ENCODE measurements around the gene ABL1. TPM values are rescaled to one million over a fixed set of nuclear protein-coding genes. Genes with fewer than 3 reads are reported as not detected.
A peak's percentile ranks its signal among the peaks of the same experiment; 100 is the strongest.
"Not testable (repeated sequence)": the region's sequence is repeated elsewhere in the genome, so short reads cannot be mapped to it uniquely, and the experiment has no call there.

The ABL1 gene
- total and polyA plus RNA-seq, 4 donors = 23.3 to 60.0 (median 37.7) TPM

DNA sequence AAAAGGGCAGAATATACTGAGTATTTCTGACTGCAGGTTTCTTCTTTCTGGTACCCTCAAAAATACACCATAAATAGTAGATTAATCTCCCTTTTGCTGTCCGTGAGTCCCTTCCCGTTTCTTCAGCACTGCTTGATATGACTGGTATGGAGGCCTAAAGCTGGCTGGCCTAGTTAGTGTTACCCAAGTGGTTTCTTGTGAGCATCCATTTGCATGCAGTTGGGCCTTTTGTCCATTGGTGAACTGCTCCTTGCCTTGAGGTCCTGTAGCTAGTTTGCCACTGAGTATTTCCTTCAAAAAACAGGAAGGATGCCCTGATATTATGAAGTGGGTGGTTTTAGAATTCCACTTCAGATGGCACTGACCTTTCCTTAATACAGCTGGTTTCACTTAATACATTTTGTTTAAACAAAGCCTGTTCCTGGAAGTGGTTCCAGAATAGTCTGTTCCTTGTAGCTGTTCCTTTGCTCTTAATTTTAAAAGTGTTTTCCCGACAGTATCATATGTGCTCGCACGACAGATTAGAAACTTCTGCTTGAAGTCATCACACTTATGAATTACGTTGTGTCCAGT, 40.0 kb upstream of the ABL1 start:
- Histone ChIP-seq H3K9ac (ENCODE audit: insufficient read depth in 1 of 2, low read length in 2 of 2) (no peak overlapping the region), H3K36me3 (ENCODE audit: control insufficient read depth in 4 of 4, insufficient read depth in 4 of 4, low read length in 4 of 4) (no peaks in the 10 kb centered on the region), H3K9me3 (ENCODE audit: control insufficient read depth in 4 of 4, insufficient read depth in 3 of 4, low read length in 3 of 4) (peaks cover 0 to 2% (median 0%) of the 10 kb centered on the region in 4 donors), H3K27ac (ENCODE audit: low read depth in 1 of 2, low read length in 1 of 2) (peak overlapping the region in 1 of 2 donors; percentile 60), H3K4me1 (ENCODE audit: control insufficient read depth in 5 of 5, insufficient read depth in 5 of 5, low read length in 5 of 5) (peaks cover 0 to 4% (median 0%) of the 10 kb centered on the region in 5 donors), H3K4me3 (no peak overlapping the region), H3K27me3 (ENCODE audit: control insufficient read depth in 3 of 3, insufficient read depth in 3 of 3, low read length in 2 of 3) (no peaks in the 10 kb centered on the region)
- 61 to 84% methylated on average over 6 of the region's 6 CpGs for WGBS, 2 donors
- TF ChIP-seq, protein P1, sequence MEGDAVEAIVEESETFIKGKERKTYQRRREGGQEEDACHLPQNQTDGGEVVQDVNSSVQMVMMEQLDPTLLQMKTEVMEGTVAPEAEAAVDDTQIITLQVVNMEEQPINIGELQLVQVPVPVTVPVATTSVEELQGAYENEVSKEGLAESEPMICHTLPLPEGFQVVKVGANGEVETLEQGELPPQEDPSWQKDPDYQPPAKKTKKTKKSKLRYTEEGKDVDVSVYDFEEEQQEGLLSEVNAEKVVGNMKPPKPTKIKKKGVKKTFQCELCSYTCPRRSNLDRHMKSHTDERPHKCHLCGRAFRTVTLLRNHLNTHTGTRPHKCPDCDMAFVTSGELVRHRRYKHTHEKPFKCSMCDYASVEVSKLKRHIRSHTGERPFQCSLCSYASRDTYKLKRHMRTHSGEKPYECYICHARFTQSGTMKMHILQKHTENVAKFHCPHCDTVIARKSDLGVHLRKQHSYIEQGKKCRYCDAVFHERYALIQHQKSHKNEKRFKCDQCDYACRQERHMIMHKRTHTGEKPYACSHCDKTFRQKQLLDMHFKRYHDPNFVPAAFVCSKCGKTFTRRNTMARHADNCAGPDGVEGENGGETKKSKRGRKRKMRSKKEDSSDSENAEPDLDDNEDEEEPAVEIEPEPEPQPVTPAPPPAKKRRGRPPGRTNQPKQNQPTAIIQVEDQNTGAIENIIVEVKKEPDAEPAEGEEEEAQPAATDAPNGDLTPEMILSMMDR (IDR thresholded peaks at IDR 0.05; ENCODE audit: control extremely low read depth, extremely low read depth) = no peak
- no peak for DNase-seq
- no peak for ATAC-seq (ENCODE audit: insufficient read depth, low FRiP score)

DNA sequence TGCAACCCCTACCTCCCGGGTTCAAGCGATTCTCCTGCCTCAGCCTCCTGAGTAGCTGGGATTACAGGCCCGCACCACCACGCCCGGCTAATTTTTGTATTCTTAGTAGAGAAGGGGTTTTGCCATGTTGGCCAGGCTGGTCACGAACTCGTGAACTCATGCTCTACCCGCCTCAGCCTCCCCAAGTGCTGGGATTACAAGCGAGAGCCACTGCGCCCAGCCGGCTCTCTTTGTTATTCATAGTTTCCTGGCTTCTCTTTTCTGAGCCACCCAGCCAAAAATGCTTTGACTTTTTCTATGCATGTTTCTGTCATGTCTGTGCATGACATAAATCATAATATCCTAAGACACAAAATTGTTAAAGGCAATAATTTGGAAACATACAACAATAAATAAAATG, 31.9 kb upstream of the ABL1 start:
- not testable (repeated sequence) for H3K9me3 ChIP-seq (ENCODE audit: control insufficient read depth in 4 of 4, insufficient read depth in 3 of 4, low read length in 3 of 4); ATAC-seq (ENCODE audit: insufficient read depth, low FRiP score); H3K4me3 ChIP-seq; H3K36me3 ChIP-seq (ENCODE audit: control insufficient read depth in 4 of 4, insufficient read depth in 4 of 4, low read length in 4 of 4); H3K27ac ChIP-seq (ENCODE audit: low read depth in 1 of 2, low read length in 1 of 2); DNase-seq; H3K9ac ChIP-seq (ENCODE audit: insufficient read depth in 1 of 2, low read length in 2 of 2); H3K4me1 ChIP-seq (ENCODE audit: control insufficient read depth in 5 of 5, insufficient read depth in 5 of 5, low read length in 5 of 5); H3K27me3 ChIP-seq (ENCODE audit: control insufficient read depth in 3 of 3, insufficient read depth in 3 of 3, low read length in 2 of 3)
- WGBS, 2 donors = 90 to 97% methylated on average over 11 of the region's 11 CpGs

DNA sequence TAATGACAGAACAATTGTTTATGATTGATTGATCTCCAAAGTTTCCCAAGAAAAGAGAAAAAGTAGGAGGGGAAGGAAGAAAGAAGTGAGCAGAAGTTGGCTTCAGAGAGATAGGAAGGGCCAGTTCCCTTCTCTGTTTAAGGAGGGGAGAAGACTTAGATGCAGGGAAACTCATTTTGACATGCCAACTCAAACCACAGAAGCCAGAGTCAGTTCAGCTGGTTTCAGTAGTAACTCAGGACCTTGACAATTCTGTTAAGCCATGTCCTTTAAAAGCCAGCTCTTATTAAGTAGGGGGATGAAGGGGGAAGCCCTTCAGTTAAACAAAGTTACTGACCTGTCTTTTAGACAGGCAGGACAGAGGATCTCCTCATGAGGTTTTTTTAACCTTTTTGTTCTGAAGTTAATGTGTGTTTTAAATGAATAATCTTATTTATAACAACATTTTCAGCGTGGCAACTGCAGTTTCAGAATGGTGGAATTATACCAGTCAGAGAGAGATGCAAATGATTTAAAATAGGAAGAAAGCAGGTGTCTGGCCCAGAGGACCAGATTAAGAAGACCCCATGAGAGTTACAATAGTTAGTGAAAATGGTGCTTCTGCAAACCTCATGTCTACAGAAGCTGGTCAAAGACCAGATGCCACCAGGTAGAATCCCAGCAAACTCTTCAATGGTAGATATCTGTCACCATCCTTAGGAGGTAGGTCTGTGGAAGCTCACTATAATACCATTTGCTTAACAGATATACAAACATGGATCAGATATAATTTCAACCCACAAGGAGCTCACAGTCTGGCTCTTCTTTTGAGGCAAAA, 29.3 kb upstream of the ABL1 start:
- TF ChIP-seq, protein P1 (IDR thresholded peaks at IDR 0.05; ENCODE audit: control extremely low read depth, extremely low read depth) = no peak
- Histone ChIP-seq H3K4me1 (ENCODE audit: control insufficient read depth in 5 of 5, insufficient read depth in 5 of 5, low read length in 5 of 5) (no peaks in the 10 kb centered on the region), H3K9me3 (ENCODE audit: control insufficient read depth in 4 of 4, insufficient read depth in 3 of 4, low read length in 3 of 4) (no peaks in the 10 kb centered on the region), H3K4me3 (no peak overlapping the region), H3K36me3 (ENCODE audit: control insufficient read depth in 4 of 4, insufficient read depth in 4 of 4, low read length in 4 of 4) (no peaks in the 10 kb centered on the region), H3K27ac (ENCODE audit: low read depth in 1 of 2, low read length in 1 of 2) (no peak overlapping the region), H3K27me3 (ENCODE audit: control insufficient read depth in 3 of 3, insufficient read depth in 3 of 3, low read length in 2 of 3) (no peaks in the 10 kb centered on the region), H3K9ac (ENCODE audit: insufficient read depth in 1 of 2, low read length in 2 of 2) (no peak overlapping the region)
- WGBS, 2 donors = 39 to 79% methylated on average over 1 of the region's 1 CpG
- ATAC-seq (ENCODE audit: insufficient read depth, low FRiP score) = no peak
- peak in 1 of 3 donors; percentile 10 for DNase-seq

DNA sequence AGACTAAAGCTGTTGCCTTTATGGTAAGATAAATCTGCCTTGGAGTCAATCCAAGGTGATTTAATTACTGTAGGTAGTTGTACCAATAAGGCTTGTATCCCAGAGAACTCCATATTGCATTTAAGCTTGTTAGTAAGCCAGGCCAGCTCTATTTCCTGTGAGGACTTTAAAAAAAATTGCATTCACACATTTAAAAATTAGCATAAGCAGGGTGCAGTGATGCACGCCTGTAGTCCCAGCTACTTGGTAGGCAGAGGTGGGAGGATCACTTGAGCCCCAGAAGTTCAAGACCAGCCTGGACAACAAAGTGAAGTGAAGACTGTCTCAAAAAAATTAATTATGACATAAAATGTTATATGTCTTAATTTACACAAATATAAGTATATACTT, 28.7 kb upstream of the ABL1 start:
- no peaks in the 10 kb centered on the region for H3K4me1 ChIP-seq (ENCODE audit: control insufficient read depth in 5 of 5, insufficient read depth in 5 of 5, low read length in 5 of 5)
- 92 to 95% methylated on average over 1 of the region's 1 CpG for WGBS, 2 donors
- no peak overlapping the region for H3K27ac ChIP-seq (ENCODE audit: low read depth in 1 of 2, low read length in 1 of 2)
- TF ChIP-seq, protein P1 (IDR thresholded peaks at IDR 0.05; ENCODE audit: control extremely low read depth, extremely low read depth) = no peak
- no peaks in the 10 kb centered on the region for H3K36me3 ChIP-seq (ENCODE audit: control insufficient read depth in 4 of 4, insufficient read depth in 4 of 4, low read length in 4 of 4)
- H3K4me3 ChIP-seq = no peak overlapping the region
- no peaks in the 10 kb centered on the region for H3K27me3 ChIP-seq (ENCODE audit: control insufficient read depth in 3 of 3, insufficient read depth in 3 of 3, low read length in 2 of 3)
- ATAC-seq (ENCODE audit: insufficient read depth, low FRiP score) (no peak), DNase-seq (no peak)
- no peaks in the 10 kb centered on the region for H3K9me3 ChIP-seq (ENCODE audit: control insufficient read depth in 4 of 4, insufficient read depth in 3 of 4, low read length in 3 of 4)
- H3K9ac ChIP-seq (ENCODE audit: insufficient read depth in 1 of 2, low read length in 2 of 2) = no peak overlapping the region

Measured in lung (tissue), 12 donors.